H1 (cell line): Measurements from ENCODE around the gene EZH1. TPM values are rescaled to one million over a fixed set of nuclear protein-coding genes. Genes with fewer than 3 reads are reported as not detected.

Experiments used
- CTCF ChIA-PET: fragments of 300-600 bp; sonication (Branson Sonifier 250); formaldehyde crosslinking; loops from one replicate; lab custom pipeline; 2021; ENCODE audit not compliant: partially characterized antibody; lab: Charles Lee
- POLR2A ChIA-PET: fragments of 300-600 bp; sonication (Branson Sonifier 250); formaldehyde crosslinking; loops from one replicate; lab custom pipeline; 2021; ENCODE audit warnings: inconsistent platforms; ENCODE audit not compliant: partially characterized antibody; lab: Charles Lee
- DNase-seq, 2 experiments: peaks; one replicate each; pipeline versions ENCODE4 v3.0.0 to v3.0.0-alpha.2; 2010 to 2022; ENCODE audit warnings: low spot score in 2 of 2, low read depth in 1 of 2, mixed read lengths in 1 of 2
- FAIRE-seq: peaks from 2 replicates; lab custom pipeline; 2011; peaks lifted over from hg19 to GRCh38; lab: Jason Lieb, UNC
- H2AFZ ChIP-seq: 2 replicates; pipeline ENCODE4 v1.8.1; 2012; ENCODE audit warnings: low read length, inconsistent platforms
- H2AK5ac ChIP-seq: 2 replicates; pipeline ENCODE4 v1.6.1; 2013; ENCODE audit warnings: low read depth, low read length
- H2BK120ac ChIP-seq: replicated peaks from 2 replicates; pipeline ENCODE3; 2013; ENCODE audit warnings: low read depth, low read length, inconsistent platforms
- H2BK12ac ChIP-seq: 2 replicates; pipeline ENCODE4 v1.6.1; 2013; ENCODE audit warnings: low read depth, low read length
- H2BK15ac ChIP-seq: 2 replicates; pipeline ENCODE4 v1.6.1; 2013; ENCODE audit warnings: low read length
- H2BK20ac ChIP-seq: 2 replicates; pipeline ENCODE4 v1.6.1; 2013; ENCODE audit warnings: low read length
- H2BK5ac ChIP-seq: 2 replicates; pipeline ENCODE4 v1.6.1; 2013; ENCODE audit warnings: low read depth, low read length
- H3K14ac ChIP-seq: 2 replicates; pipeline ENCODE4 v1.6.1; 2013; ENCODE audit warnings: inconsistent platforms; ENCODE audit not compliant: insufficient read length
- H3K18ac ChIP-seq: 2 replicates; pipeline ENCODE4 v1.6.1; 2013; ENCODE audit warnings: low read length; ENCODE audit errors: extremely low read depth
- H3K23ac ChIP-seq: 2 replicates; pipeline ENCODE4 v1.6.1; 2013; ENCODE audit warnings: inconsistent platforms; ENCODE audit not compliant: insufficient read length
- H3K23me2 ChIP-seq: 2 replicates; pipeline ENCODE4 v1.6.1; 2013; ENCODE audit warnings: low read depth, low read length
- H3K27ac ChIP-seq: 2 replicates; pipeline ENCODE4 v1.6.1; 2011; ENCODE audit warnings: low read depth, low read length, inconsistent platforms
- H3K27me3 ChIP-seq, 4 experiments: replicated peaks in 1 of 4; 1 replicate in 1 of 4; 2 replicates in 3 of 4; pipeline versions ENCODE4 v1.6.1 to v1.8.1; 2011 to 2013; ENCODE audit warnings: low read length in 3 of 4, mild to moderate bottlenecking in 3 of 4, inconsistent platforms in 2 of 4, mixed read lengths in 2 of 4, moderate library complexity in 1 of 4; ENCODE audit not compliant: control insufficient read depth in 3 of 4, insufficient read depth in 3 of 4; ENCODE audit errors: extremely low read depth in 1 of 4
- H3K36me3 ChIP-seq, 4 experiments: 2 replicates each; pipeline versions ENCODE4 v1.6.1 to v1.8.1; 2011 to 2013; ENCODE audit warnings: mild to moderate bottlenecking in 4 of 4, low read length in 3 of 4, moderate library complexity in 2 of 4, control low read depth in 1 of 4, inconsistent platforms in 1 of 4; ENCODE audit not compliant: insufficient read depth in 4 of 4, control insufficient read depth in 2 of 4
- H3K4ac ChIP-seq: replicated peaks from 2 replicates; pipeline ENCODE3; 2013; ENCODE audit warnings: low read length, low read depth, mixed read lengths, inconsistent platforms; ENCODE audit not compliant: insufficient read length
- H3K4me1 ChIP-seq, 4 experiments: replicated peaks in 1 of 4; 1 replicate in 1 of 4; 2 replicates in 3 of 4; pipeline versions ENCODE4 v1.6.1 to v1.8.1; 2011 to 2013; ENCODE audit warnings: low read length in 3 of 4, inconsistent platforms in 2 of 4, mixed read lengths in 1 of 4; ENCODE audit not compliant: insufficient read depth in 4 of 4, control insufficient read depth in 3 of 4
- H3K4me2 ChIP-seq, 2 experiments: 2 replicates each; pipeline versions ENCODE4 v1.6.1 to v1.8.1; 2011 to 2013; ENCODE audit warnings: low read depth in 2 of 2, low read length in 2 of 2, control low read depth in 1 of 2, inconsistent platforms in 1 of 2, mild to moderate bottlenecking in 1 of 2; ENCODE audit not compliant: insufficient read depth in 1 of 2
- H3K4me3 ChIP-seq, 4 experiments: fragments of 200-600, 300-600 bp in 1 of 4; sonication (generic), shearing (Covaris generic), sonication (Bioruptor Twin) in 1 of 4; 2 replicates each; pipeline versions ENCODE4 v1.5.1 to v1.8.1; 2011 to 2016; ENCODE audit warnings: low read length in 4 of 4, low read depth in 3 of 4, control low read depth in 2 of 4, inconsistent platforms in 2 of 4, mild to moderate bottlenecking in 2 of 4, mixed read lengths in 1 of 4, moderate library complexity in 1 of 4; ENCODE audit not compliant: insufficient read depth in 2 of 4; ENCODE audit errors: extremely low read depth in 1 of 4
- H3K56ac ChIP-seq: replicated peaks from 2 replicates; pipeline ENCODE3; 2013; ENCODE audit warnings: low read depth, mild to moderate bottlenecking, mixed read lengths, low read length, inconsistent platforms; ENCODE audit not compliant: insufficient read length
- H3K79me1 ChIP-seq: 2 replicates; pipeline ENCODE4 v1.6.1; 2013; ENCODE audit warnings: low read depth, low read length, control low read depth
- H3K79me2 ChIP-seq, 2 experiments: 2 replicates each; pipeline versions ENCODE4 v1.6.1 to v1.8.1; 2012 to 2013; ENCODE audit warnings: low read length in 2 of 2, mild to moderate bottlenecking in 2 of 2, inconsistent platforms in 1 of 2; ENCODE audit not compliant: insufficient read depth in 2 of 2, control insufficient read depth in 1 of 2
- H3K9ac ChIP-seq, 4 experiments: replicated peaks in 1 of 4; 1 replicate in 1 of 4; 2 replicates in 3 of 4; pipeline versions ENCODE4 v1.6.1 to v1.8.1; 2011 to 2013; ENCODE audit warnings: low read depth in 3 of 4, low read length in 3 of 4, control low read depth in 2 of 4, mild to moderate bottlenecking in 2 of 4, moderate library complexity in 2 of 4, inconsistent platforms in 1 of 4; ENCODE audit errors: extremely low read depth in 1 of 4
- H3K9me3 ChIP-seq, 2 experiments: 2 replicates each; pipeline versions ENCODE4 v1.6.1 to v1.8.1; 2012 to 2013; ENCODE audit warnings: mild to moderate bottlenecking in 2 of 2, moderate library complexity in 2 of 2, control low read depth in 1 of 2, inconsistent platforms in 1 of 2, low read depth in 1 of 2, low read length in 1 of 2, mixed read lengths in 1 of 2; ENCODE audit not compliant: insufficient read depth in 2 of 2
- H4K20me1 ChIP-seq, 2 experiments: replicated peaks in 1 of 2; 2 replicates each; pipeline versions ENCODE3 to v1.8.1; 2011 to 2013; ENCODE audit warnings: inconsistent platforms in 2 of 2, low read length in 2 of 2, mild to moderate bottlenecking in 1 of 2; ENCODE audit not compliant: insufficient read depth in 2 of 2, control insufficient read depth in 1 of 2
- H4K5ac ChIP-seq: 2 replicates; pipeline ENCODE4 v1.6.1; 2013; ENCODE audit warnings: low read length, low read depth, mixed read lengths, inconsistent platforms; ENCODE audit not compliant: insufficient read length
- H4K8ac ChIP-seq: 2 replicates; pipeline ENCODE4 v1.8.0; 2013; ENCODE audit warnings: mild to moderate bottlenecking, moderate library complexity, low read length, inconsistent platforms; ENCODE audit not compliant: insufficient read depth; ENCODE audit errors: extremely low read depth
- H4K91ac ChIP-seq: replicated peaks from 2 replicates; pipeline ENCODE3; 2013; ENCODE audit warnings: low read length, mixed read lengths, inconsistent platforms; ENCODE audit not compliant: insufficient read length
- CEBPB ChIP-seq: IDR thresholded peaks from 2 replicates; pipeline ENCODE4 v1.6.1; 2012; ENCODE audit warnings: low read depth, low read length
- CHD1 ChIP-seq: IDR thresholded peaks from 2 replicates; pipeline ENCODE4 v1.6.1; 2012; ENCODE audit warnings: low read depth, low read length, improper control_type of control experiment
- GABPA ChIP-seq: IDR thresholded peaks from 2 replicates; pipeline ENCODE4 v1.6.1; 2011; ENCODE audit warnings: mild to moderate bottlenecking, low read length, moderate library complexity, borderline replicate concordance; ENCODE audit not compliant: insufficient read depth
- NANOG ChIP-seq: IDR thresholded peaks from 2 replicates; pipeline ENCODE4 v1.6.1; 2011; ENCODE audit warnings: low read length, low read depth, mild to moderate bottlenecking, inconsistent platforms; ENCODE audit not compliant: insufficient read depth, poor library complexity, severe bottlenecking
- SIX5 ChIP-seq: IDR thresholded peaks from 2 replicates; pipeline ENCODE4 v1.6.1; 2011; ENCODE audit warnings: mild to moderate bottlenecking, low read depth, low read length
- TBP ChIP-seq: IDR thresholded peaks from 2 replicates; pipeline ENCODE4 v1.6.1; 2011; ENCODE audit warnings: low read depth, low read length, improper control_type of control experiment
- WGBS, 2 experiments: shearing (Covaris generic) in 1 of 2; methylation state at CpG; one replicate each; pipeline versions ENCODE4 v1.1.6 to v1.1.7; 2013 to 2015; ENCODE audit warnings: low lambda C conversion rate in 2 of 2, mixed read lengths in 2 of 2, inconsistent platforms in 1 of 2, low coverage in 1 of 2, missing lambda C conversion rate in 1 of 2; ENCODE audit not compliant: insufficient replicate concordance in 2 of 2, insufficient coverage in 1 of 2, insufficient read length in 1 of 2; ENCODE audit errors: extremely low coverage in 1 of 2, missing lambda C conversion rate in 1 of 2; 5-methylcytosine and 5-hydroxymethylcytosine counted together
- polyA plus RNA-seq, 7 experiments: library from polyadenylated mRNA; depleted of rRNA in 3 of 7; stranded (reverse) in 5 of 7; unstranded in 2 of 7; fragments of >200 nt in 5 of 7; fragments of 200-250 nt in 2 of 7; gene quantifications; 1 replicate in 5 of 7; 2 replicates in 1 of 7; 4 replicates in 1 of 7; pipeline versions ENCODE4 v1.2.1 to v1.2.3, GENCODE V29; 2011 to 2013; ENCODE audit warnings: missing spikeins in 2 of 7, mixed read lengths in 2 of 7
- total RNA-seq: library from RNA; stranded (reverse); fragmentation: NEBNext Ultra II Directional; extraction: Animal tissue kit (Norgen Biotek cat#: 25700); gene quantifications from 2 replicates; pipeline ENCODE4 v1.2.1, GENCODE V29; 2021

EZH1 gene
- total and polyA plus RNA-seq, 2 of the 8 experiments (the other 6 are each of a cell fraction or from before 2014, with no cell fraction given) = 17.4 to 20.8 TPM

DNA sequence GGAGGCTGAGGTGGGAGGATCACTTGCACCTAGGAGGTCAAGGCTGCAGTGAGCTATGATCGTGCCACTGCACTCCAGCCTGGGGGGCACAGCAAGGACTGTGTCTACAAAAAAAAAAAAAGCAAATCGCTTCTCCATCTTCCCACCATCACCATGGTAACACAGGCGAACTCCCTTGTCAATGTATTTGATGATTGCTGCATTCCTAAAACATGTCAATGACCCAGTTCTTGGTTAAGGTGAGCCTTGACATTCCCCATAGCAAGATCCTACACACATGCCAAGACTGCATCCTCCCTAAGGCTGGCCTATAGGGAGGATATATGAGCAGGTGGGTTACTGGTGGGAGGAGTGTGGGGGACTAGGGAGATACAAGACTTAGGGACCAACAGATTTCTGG is 50.3 kb downstream of the EZH1 start:
- no peak overlapping the region for H3K14ac ChIP-seq
- H3K9ac ChIP-seq = no peak overlapping the region
- H4K20me1 ChIP-seq = peaks cover 0 to 5% of the 10 kb centered on the region in 2 experiments
- H3K27me3 ChIP-seq = no peaks in the 10 kb centered on the region
- H4K8ac ChIP-seq = no peak overlapping the region
- H3K79me2 ChIP-seq = no peaks in the 10 kb centered on the region
- peaks cover 2% of the 10 kb centered on the region; the same call in 1 of the 2 replicates for H3K23me2 ChIP-seq
- no peak overlapping the region for H3K4ac ChIP-seq
- ChIA-PET POLR2A (interaction anchor here (1.1 kb wide), 1 partner anchor 9 kb away, joined by 3 read pairs; no protein-coding TSS in a partner anchor), CTCF (interaction anchor here (0.7 kb wide), 1 partner anchor 31 kb away, joined by 3 read pairs; no protein-coding TSS in a partner anchor)
- peaks cover 0 to 6% (median 1%) of the 10 kb centered on the region in 4 experiments; a peak in 4 of 8 replicates for H3K36me3 ChIP-seq
- H2AK5ac ChIP-seq = no peak overlapping the region
- H3K56ac ChIP-seq = no peak overlapping the region
- no peak overlapping the region for H2BK5ac ChIP-seq
- no peak overlapping the region for H3K4me2 ChIP-seq
- H3K23ac ChIP-seq = no peak overlapping the region
- FAIRE-seq = no peak
- no peak overlapping the region for H2BK120ac ChIP-seq
- no peak overlapping the region for H2BK12ac ChIP-seq
- H3K9me3 ChIP-seq = no peaks in the 10 kb centered on the region
- no peak overlapping the region for H3K4me3 ChIP-seq
- no peak overlapping the region for H4K5ac ChIP-seq
- 89% methylated on average over 3 of the region's 3 CpGs; no CpG with 5 or more reads in 1 of the 2 experiments for WGBS, 2 experiments
- no peak for DNase-seq
- no peak overlapping the region for H2AFZ ChIP-seq
- no peak overlapping the region for H2BK20ac ChIP-seq
- H3K27ac ChIP-seq = no peak overlapping the region
- H3K4me1 ChIP-seq = 0 out of 7 replicates have a peak, but pooled peaks cover 0 to 3% (median 0%) of the 10 kb centered on the region in 4 experiments
- H4K91ac ChIP-seq = no peak overlapping the region
- H2BK15ac ChIP-seq = no peak overlapping the region
- H3K18ac ChIP-seq = no peak overlapping the region
- no peaks in the 10 kb centered on the region for H3K79me1 ChIP-seq
- no peak for TF ChIP-seq CHD1
- TF ChIP-seq CEBPB = no peak
- no peak for TF ChIP-seq TBP
- TF ChIP-seq NANOG = no peak
- TF ChIP-seq SIX5 = no peak
- no peak for TF ChIP-seq GABPA
